Suprapubic skin (tissue), 4 donors: ENCODE results near the gene FNBP1L.
"Not testable (repeated sequence)": the region's sequence is repeated elsewhere in the genome, so short reads cannot be mapped to it uniquely, and the experiment has no call there.

Experiments used
- POLR2A ChIP-seq, 2 donors: fragments of 450-650 bp; IDR thresholded peaks; one replicate each; pipeline ENCODE4 v1.6.1; 2017; ENCODE audit warnings: antibody characterized with exemption in 2 of 2, mild to moderate bottlenecking in 2 of 2, moderate library complexity in 2 of 2
- POLR2AphosphoS5 ChIP-seq, 3 donors: sonication (generic); formaldehyde crosslinking; IDR thresholded peaks; one replicate each; pipeline ENCODE4 v1.6.1; 2017; ENCODE audit warnings: antibody characterized with exemption in 3 of 3

- not testable (repeated sequence) for TF ChIP-seq POLR2A, POLR2AphosphoS5 (IDR thresholded peaks at IDR 0.05)
Measured at GRCh38 chr1:93553886-93554490, 106.1 kb downstream of the FNBP1L start.
